ENCODE results near the gene HELB.

GRCh38 chr12:66269757-66270383 is 32.4 kb upstream of the HELB start:
- TF ChIP-seq CTCF (IDR thresholded peaks at IDR 0.05): peak; percentile 31 to 58 (median 47)
- no peak for TF ChIP-seq POLR2A (IDR thresholded peaks at IDR 0.05)
- no peak for TF ChIP-seq POLR2AphosphoS5 (IDR thresholded peaks at IDR 0.05)

All from upper lobe of left lung (tissue), 4 donors.